H4 (cell line): ENCODE measurements around the gene EXOC3L2. TPM values are rescaled to one million over a fixed set of nuclear protein-coding genes. Genes with fewer than 3 reads are reported as not detected.
"Not testable (repeated sequence)": the region's sequence is repeated elsewhere in the genome, so short reads cannot be mapped to it uniquely, and the experiment has no call there.

Experiments used
- DNase-seq: peaks from one replicate; pipeline ENCODE4 v3.0.0-alpha.2; 2015; ENCODE audit warnings: low spot score
- total RNA-seq: library from RNA; depleted of rRNA; stranded (reverse); fragments of >200 nt; shearing (Covaris generic); gene quantifications from 2 replicates; pipeline ENCODE4 v1.2.3, GENCODE V29; 2014; rRNA removed

The EXOC3L2 gene
- total RNA-seq = not detected in 2 replicates

- no peak for DNase-seq
These were observed at the start of gene EXOC3L2 for GRCh38 chr19:45245334-45245787. Gene EXOC3L2 (minus strand): TSS chr19:45245407. CDS start chr19:45239045, 6,362 bp downstream.

- DNase-seq = no peak
These were observed 49.3 kb upstream of the EXOC3L2 start for GRCh38 chr19:45294291-45295029.

GRCh38 chr19:45293682-45294081 lies 48.5 kb upstream of the EXOC3L2 start:
- no peak for DNase-seq

- DNase-seq = no peak
These were observed 46.6 kb upstream of the EXOC3L2 start for GRCh38 chr19:45291834-45292233.

- no peak for DNase-seq
These were observed 45.2 kb upstream of the EXOC3L2 start for GRCh38 chr19:45290381-45290931.

- DNase-seq = no peak
These were observed 38.3 kb upstream of the EXOC3L2 start for GRCh38 chr19:45283443-45284033.

- DNase-seq = no peak
These were observed 35.3 kb upstream of the EXOC3L2 start for GRCh38 chr19:45280471-45280961.

GRCh38 chr19:45279587-45280192 lies 34.5 kb upstream of the EXOC3L2 start:
- no peak for DNase-seq

- DNase-seq = no peak
These were observed 32.9 kb upstream of the EXOC3L2 start for GRCh38 chr19:45278087-45278486.

GRCh38 chr19:45276284-45276687 lies 31.1 kb upstream of the EXOC3L2 start:
- no peak for DNase-seq

- no peak for DNase-seq
These were observed 30.3 kb upstream of the EXOC3L2 start for GRCh38 chr19:45275370-45275971.

- DNase-seq = no peak
These were observed 28.3 kb upstream of the EXOC3L2 start for GRCh38 chr19:45273521-45273855.

GRCh38 chr19:45271735-45272108 lies 26.5 kb upstream of the EXOC3L2 start:
- DNase-seq = no peak

- DNase-seq = no peak
These were observed 26.0 kb upstream of the EXOC3L2 start for GRCh38 chr19:45271098-45271734.

- DNase-seq = not testable (repeated sequence)
These were observed 24.7 kb upstream of the EXOC3L2 start for GRCh38 chr19:45269939-45270338.

- DNase-seq = no peak
These were observed 22.1 kb upstream of the EXOC3L2 start for GRCh38 chr19:45267296-45267695.

GRCh38 chr19:45265375-45265774 lies 20.2 kb upstream of the EXOC3L2 start:
- no peak for DNase-seq

- DNase-seq = no peak
These were observed 19.6 kb upstream of the EXOC3L2 start for GRCh38 chr19:45264781-45265317.

GRCh38 chr19:45263013-45263412 lies 17.8 kb upstream of the EXOC3L2 start:
- DNase-seq = no peak

GRCh38 chr19:45262570-45262969 lies 17.4 kb upstream of the EXOC3L2 start:
- DNase-seq = no peak

- DNase-seq = no peak
These were observed 13.7 kb upstream of the EXOC3L2 start for GRCh38 chr19:45258862-45259261.
